A673 (cell line): ENCODE measurements around the gene QRFPR.

Source experiments
- EZH2 ChIP-seq: fragments of 200-600 bp; sonication (generic); IDR thresholded peaks from 2 replicates; pipeline ENCODE4 v1.6.1; 2017; ENCODE audit warnings: borderline replicate concordance, low read depth, mild to moderate bottlenecking, mixed read lengths, antibody characterized with exemption, low read length; ENCODE audit not compliant: poor library complexity, severe bottlenecking
- TF ChIP-seq, protein P1 (sequence below): fragments of 300-800, 200-600 bp; sonication (generic); conservative IDR thresholded peaks from 2 replicates; pipeline ENCODE4 v1.5.1; 2017; ENCODE audit warnings: low read depth, mild to moderate bottlenecking, antibody characterized with exemption, low read length, moderate library complexity, mixed read lengths

DNA sequence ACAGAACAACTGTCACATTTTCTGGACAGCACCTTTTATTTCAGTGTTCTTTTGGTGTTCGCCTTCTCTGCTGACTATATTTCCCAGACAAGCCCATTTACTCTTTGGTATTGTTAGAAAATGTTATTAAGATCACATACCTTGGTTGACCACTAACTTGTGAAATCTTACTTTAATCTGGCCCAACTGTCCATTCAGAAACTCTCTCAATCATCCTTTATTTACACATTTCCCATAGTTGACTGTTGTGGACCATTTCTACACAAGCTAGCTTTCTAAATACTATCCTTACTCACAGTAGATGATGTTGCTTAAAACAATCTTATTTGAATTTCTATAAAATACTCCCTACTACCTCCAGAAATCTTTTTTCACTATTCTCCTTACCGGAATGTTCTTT lies 64.7 kb downstream of the QRFPR start:
- TF ChIP-seq, protein P1, sequence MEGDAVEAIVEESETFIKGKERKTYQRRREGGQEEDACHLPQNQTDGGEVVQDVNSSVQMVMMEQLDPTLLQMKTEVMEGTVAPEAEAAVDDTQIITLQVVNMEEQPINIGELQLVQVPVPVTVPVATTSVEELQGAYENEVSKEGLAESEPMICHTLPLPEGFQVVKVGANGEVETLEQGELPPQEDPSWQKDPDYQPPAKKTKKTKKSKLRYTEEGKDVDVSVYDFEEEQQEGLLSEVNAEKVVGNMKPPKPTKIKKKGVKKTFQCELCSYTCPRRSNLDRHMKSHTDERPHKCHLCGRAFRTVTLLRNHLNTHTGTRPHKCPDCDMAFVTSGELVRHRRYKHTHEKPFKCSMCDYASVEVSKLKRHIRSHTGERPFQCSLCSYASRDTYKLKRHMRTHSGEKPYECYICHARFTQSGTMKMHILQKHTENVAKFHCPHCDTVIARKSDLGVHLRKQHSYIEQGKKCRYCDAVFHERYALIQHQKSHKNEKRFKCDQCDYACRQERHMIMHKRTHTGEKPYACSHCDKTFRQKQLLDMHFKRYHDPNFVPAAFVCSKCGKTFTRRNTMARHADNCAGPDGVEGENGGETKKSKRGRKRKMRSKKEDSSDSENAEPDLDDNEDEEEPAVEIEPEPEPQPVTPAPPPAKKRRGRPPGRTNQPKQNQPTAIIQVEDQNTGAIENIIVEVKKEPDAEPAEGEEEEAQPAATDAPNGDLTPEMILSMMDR, result no peak
- TF ChIP-seq EZH2, result no peak
